ENCODE measurements around the gene KBTBD2.

Gene KBTBD2

DNA sequence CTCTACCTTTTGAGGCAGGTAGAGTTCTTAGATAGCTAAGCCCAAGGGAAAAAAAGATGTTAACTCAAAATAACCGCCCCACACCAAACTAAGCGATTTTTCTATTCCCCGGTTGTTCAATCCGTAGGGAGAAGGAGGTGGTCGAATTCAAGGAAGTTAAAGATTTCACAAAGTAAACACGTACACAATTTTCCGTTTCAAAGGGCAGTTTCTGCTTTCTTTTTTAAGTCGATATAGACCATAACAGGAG lies 842 bp downstream of the KBTBD2 start:
- Histone ChIP-seq H3K9me3 (ENCODE audit: insufficient read depth, low read length, severe bottlenecking) (no peaks in the 10 kb centered on the region), H3K36me3 (ENCODE audit: insufficient read depth, low read length) (peaks cover 5% of the 10 kb centered on the region; the same call in 1 of the 2 replicates), H3K9ac (ENCODE audit: low read depth, low read length) (peak overlapping the region; percentile 81), H3K4me2 (ENCODE audit: insufficient read depth, low read length) (peak overlapping the region; percentile 92), H3K4me1 (ENCODE audit: insufficient read depth, low read length) (peaks cover 46% of the 10 kb centered on the region), H4K20me1 (ENCODE audit: insufficient read depth, low read length) (peaks cover 44% of the 10 kb centered on the region), H3K79me2 (ENCODE audit: insufficient read depth, low read length) (peaks cover 59% of the 10 kb centered on the region), H3K27ac (ENCODE audit: low read length) (peak overlapping the region; percentile 97), H2AFZ (ENCODE audit: low read depth, low read length) (peak overlapping the region; percentile 74), H3K4me3 (ENCODE audit: low read depth in 1 of 2, low read length in 2 of 2) (peak overlapping the region; percentile 96 to 98), H3K27me3 (ENCODE audit: insufficient read depth, low read length, poor library complexity) (no peaks in the 10 kb centered on the region)
- no peak for TF ChIP-seq CTCF (IDR thresholded peaks at IDR 0.05; ENCODE audit: borderline replicate concordance, extremely low read depth, low read length, poor library complexity, severe bottlenecking)
- TF ChIP-seq EZH2 (IDR thresholded peaks at IDR 0.05; ENCODE audit: borderline replicate concordance, low read depth, low read length, severe bottlenecking) = no peak
- no peak for DNase-seq
- ATAC-seq (ENCODE audit: insufficient read depth, low read depth) = no peak

GRCh38 chr7:32890010-32890792 lies 1.4 kb downstream of the KBTBD2 start:
- peak overlapping the region; percentile 92 for H3K4me2 ChIP-seq (ENCODE audit: insufficient read depth, low read length)
- no peaks in the 10 kb centered on the region for H3K27me3 ChIP-seq (ENCODE audit: insufficient read depth, low read length, poor library complexity)
- peaks cover 49% of the 10 kb centered on the region for H4K20me1 ChIP-seq (ENCODE audit: insufficient read depth, low read length)
- H3K4me3 ChIP-seq (ENCODE audit: low read depth in 1 of 2, low read length in 2 of 2) = peak overlapping the region; percentile 96 to 98
- no peaks in the 10 kb centered on the region for H3K9me3 ChIP-seq (ENCODE audit: insufficient read depth, low read length, severe bottlenecking)
- peak overlapping the region; percentile 81 for H3K9ac ChIP-seq (ENCODE audit: low read depth, low read length)
- H3K4me1 ChIP-seq (ENCODE audit: insufficient read depth, low read length) = peaks cover 46% of the 10 kb centered on the region
- H2AFZ ChIP-seq (ENCODE audit: low read depth, low read length) = peak overlapping the region; percentile 74
- peaks cover 64% of the 10 kb centered on the region for H3K79me2 ChIP-seq (ENCODE audit: insufficient read depth, low read length)
- no peak for TF ChIP-seq EZH2 (IDR thresholded peaks at IDR 0.05; ENCODE audit: borderline replicate concordance, low read depth, low read length, severe bottlenecking)
- TF ChIP-seq CTCF (IDR thresholded peaks at IDR 0.05; ENCODE audit: borderline replicate concordance, extremely low read depth, low read length, poor library complexity, severe bottlenecking) = no peak
- H3K27ac ChIP-seq (ENCODE audit: low read length) = peak overlapping the region; percentile 97
- ATAC-seq (ENCODE audit: insufficient read depth, low read depth) (peak; percentile 38), DNase-seq (peak; percentile 42)
- peaks cover 5% of the 10 kb centered on the region; the same call in 1 of the 2 replicates for H3K36me3 ChIP-seq (ENCODE audit: insufficient read depth, low read length)

- no peaks in the 10 kb centered on the region for H3K9me3 ChIP-seq (ENCODE audit: insufficient read depth, low read length, severe bottlenecking)
- H3K4me2 ChIP-seq (ENCODE audit: insufficient read depth, low read length) = peak overlapping the region; percentile 92
- no peak overlapping the region for H3K4me3 ChIP-seq (ENCODE audit: low read depth in 1 of 2, low read length in 2 of 2)
- no peak overlapping the region for H3K27ac ChIP-seq (ENCODE audit: low read length)
- peaks cover 47% of the 10 kb centered on the region for H3K4me1 ChIP-seq (ENCODE audit: insufficient read depth, low read length)
- no peak overlapping the region for H2AFZ ChIP-seq (ENCODE audit: low read depth, low read length)
- peaks cover 58% of the 10 kb centered on the region for H4K20me1 ChIP-seq (ENCODE audit: insufficient read depth, low read length)
- ATAC-seq (ENCODE audit: insufficient read depth, low read depth) (no peak), DNase-seq (no peak)
- TF ChIP-seq CTCF (IDR thresholded peaks at IDR 0.05; ENCODE audit: borderline replicate concordance, extremely low read depth, low read length, poor library complexity, severe bottlenecking) = no peak
- no peak for TF ChIP-seq EZH2 (IDR thresholded peaks at IDR 0.05; ENCODE audit: borderline replicate concordance, low read depth, low read length, severe bottlenecking)
- no peak overlapping the region for H3K9ac ChIP-seq (ENCODE audit: low read depth, low read length)
- peaks cover 81% of the 10 kb centered on the region for H3K79me2 ChIP-seq (ENCODE audit: insufficient read depth, low read length)
- H3K27me3 ChIP-seq (ENCODE audit: insufficient read depth, low read length, poor library complexity) = no peaks in the 10 kb centered on the region
- peaks cover 5% of the 10 kb centered on the region; the same call in 1 of the 2 replicates for H3K36me3 ChIP-seq (ENCODE audit: insufficient read depth, low read length)
Observed at GRCh38 chr7:32888505-32888904, 3.1 kb downstream of the KBTBD2 start.
